IPS DF 6.9 (cell line): Measurements from ENCODE around the gene VEZF1.

Experiments
- DNase-seq: peaks from one replicate; pipeline ENCODE4 v3.0.0-alpha.2; 2013; ENCODE audit warnings: low read depth, low spot score
- H3K27ac ChIP-seq: one replicate; pipeline ENCODE4 v1.5.1; 2013; ENCODE audit warnings: low read length, control low read depth
- H3K27me3 ChIP-seq: 2 replicates; pipeline ENCODE4 v1.6.1; 2013; ENCODE audit warnings: mild to moderate bottlenecking, low read length; ENCODE audit not compliant: control insufficient read depth, insufficient read depth
- H3K36me3 ChIP-seq: 2 replicates; pipeline ENCODE4 v1.6.1; 2013; ENCODE audit warnings: low read length; ENCODE audit not compliant: control insufficient read depth, insufficient read depth
- H3K4me1 ChIP-seq: 2 replicates; pipeline ENCODE4 v1.6.1; 2013; ENCODE audit warnings: low read length; ENCODE audit not compliant: control insufficient read depth, insufficient read depth
- H3K4me3 ChIP-seq: 2 replicates; pipeline ENCODE4 v1.5.1; 2013; ENCODE audit warnings: mild to moderate bottlenecking, low read length
- H3K9me3 ChIP-seq: 2 replicates; pipeline ENCODE4 v1.6.1; 2013; ENCODE audit warnings: low read length, inconsistent platforms; ENCODE audit not compliant: control insufficient read depth, insufficient read depth
- WGBS: extraction: QIAGEN DNeasy Blood & Tissue Kit; methylation state at CpG from one replicate; pipeline ENCODE4 v1.1.7; 2013; ENCODE audit warnings: mixed read lengths, missing lambda C conversion rate; ENCODE audit not compliant: insufficient read length, insufficient coverage; 5-methylcytosine and 5-hydroxymethylcytosine counted together

The VEZF1 gene

DNA sequence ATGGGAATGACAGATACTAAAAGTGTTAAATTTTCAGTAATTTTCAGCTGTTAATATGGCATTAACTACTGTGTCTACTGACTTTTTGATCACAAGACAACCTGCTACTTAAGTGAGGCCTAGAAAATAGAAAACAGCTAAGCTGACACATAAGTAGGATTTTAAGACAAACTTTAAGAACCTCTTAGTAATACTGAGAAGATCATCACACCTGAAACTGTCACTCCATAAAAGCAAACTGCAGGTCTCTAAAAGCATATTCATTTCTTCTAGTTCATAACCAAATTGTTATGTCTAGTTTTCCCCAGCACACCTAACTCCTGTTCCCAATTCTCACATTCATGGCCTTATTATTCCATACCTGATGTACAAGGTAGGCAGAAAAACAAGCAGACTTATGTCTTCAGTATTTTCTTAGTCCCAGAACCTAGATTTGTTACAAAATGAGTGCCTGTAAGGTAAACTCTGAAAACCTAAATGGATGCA lies 11.0 kb upstream of the VEZF1 start:
- H3K36me3 ChIP-seq: peaks cover 13% of the 10 kb centered on the region; the same call in 1 of the 2 replicates
- no peaks in the 10 kb centered on the region for H3K9me3 ChIP-seq
- no peaks in the 10 kb centered on the region for H3K4me1 ChIP-seq
- DNase-seq: no peak
- no peaks in the 10 kb centered on the region for H3K27me3 ChIP-seq
- H3K27ac ChIP-seq: no peak overlapping the region
- no peak overlapping the region for H3K4me3 ChIP-seq

DNA sequence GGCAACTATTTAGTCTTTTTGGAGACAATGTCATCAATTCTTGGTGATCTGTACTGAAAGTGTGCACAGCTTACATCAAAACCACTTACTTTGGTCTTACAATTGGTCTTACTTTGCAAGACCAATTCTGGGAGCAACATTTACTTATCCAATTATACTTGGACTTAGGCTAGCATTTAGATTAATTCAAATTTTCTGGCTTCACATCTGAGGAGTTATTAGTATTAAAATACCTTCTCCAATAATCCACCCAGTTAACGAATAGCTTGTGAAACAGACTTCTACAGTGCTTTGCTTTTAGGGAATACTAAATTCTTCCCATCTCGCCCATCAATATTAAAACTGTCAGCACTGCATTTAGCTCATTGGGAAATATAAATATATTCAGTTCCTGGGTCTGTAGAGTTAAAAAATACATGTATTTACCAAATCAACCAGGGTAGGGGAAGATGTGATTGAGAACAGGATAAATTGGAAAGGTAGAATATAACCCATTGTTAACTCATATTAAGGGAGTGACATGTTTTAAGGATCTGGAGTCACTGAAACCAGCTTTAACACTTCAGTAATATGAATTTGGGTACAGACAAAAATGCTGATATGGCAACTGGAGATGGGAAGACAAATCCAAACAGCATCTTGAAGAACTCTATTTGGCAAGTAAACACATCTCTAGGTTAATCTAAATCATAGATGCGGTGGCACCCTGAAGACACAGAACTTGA lies 9.2 kb upstream of the VEZF1 start:
- H3K4me1 ChIP-seq: peaks cover 2% of the 10 kb centered on the region; the same call in 1 of the 2 replicates
- no peaks in the 10 kb centered on the region for H3K27me3 ChIP-seq
- WGBS: no CpG with 5 or more reads among the region's 3 CpGs
- H3K4me3 ChIP-seq: no peak overlapping the region
- no peak overlapping the region for H3K27ac ChIP-seq
- DNase-seq: no peak
- no peaks in the 10 kb centered on the region for H3K9me3 ChIP-seq
- H3K36me3 ChIP-seq: peaks cover 5% of the 10 kb centered on the region; the same call in 1 of the 2 replicates

DNA sequence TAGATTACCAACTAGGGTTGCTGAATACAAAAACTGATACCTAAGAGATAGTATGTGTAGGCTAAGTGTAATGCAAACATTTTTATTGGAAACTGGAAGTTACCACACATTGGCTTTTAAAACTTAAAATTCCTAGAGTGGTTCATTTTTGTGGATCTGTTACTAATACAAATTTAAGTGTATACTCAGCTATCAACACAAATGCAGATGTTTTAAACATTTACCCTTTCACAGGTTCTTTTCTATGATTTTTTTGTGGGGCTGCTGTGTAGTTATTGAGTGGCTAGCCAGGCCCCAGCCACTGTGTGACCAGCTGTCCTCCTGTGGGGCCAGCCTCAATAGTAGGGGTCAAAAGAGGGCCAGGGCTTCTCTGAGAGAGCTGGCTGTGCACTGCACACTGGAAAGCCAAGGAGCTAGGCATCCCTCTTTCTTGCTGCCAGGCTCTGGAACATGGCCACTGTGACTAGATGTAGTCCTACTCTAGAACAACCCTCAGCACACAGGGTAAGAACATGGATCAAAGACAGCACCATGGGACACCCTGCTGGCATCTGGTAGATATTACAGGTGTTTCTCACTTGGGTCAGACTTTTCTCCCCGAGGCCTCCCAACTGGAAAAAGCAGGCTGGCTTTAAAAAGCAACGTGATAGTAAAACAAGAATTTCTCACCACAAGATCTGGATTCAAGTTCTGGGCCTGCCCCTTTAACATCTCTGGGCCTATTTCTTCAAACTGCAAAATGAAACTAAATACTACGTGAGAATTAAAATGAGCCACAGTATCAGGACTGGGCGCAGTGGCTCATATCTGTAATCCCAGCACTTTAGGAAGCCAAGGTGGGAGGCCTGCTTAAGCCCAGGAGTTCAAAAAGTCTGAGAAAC lies 7.3 kb upstream of the VEZF1 start:
- DNase-seq: peak; percentile 67
- H3K4me3 ChIP-seq: no peak overlapping the region
- H3K9me3 ChIP-seq: no peaks in the 10 kb centered on the region
- WGBS: no CpG with 5 or more reads among the region's 4 CpGs
- no peaks in the 10 kb centered on the region for H3K27me3 ChIP-seq
- peaks cover 5% of the 10 kb centered on the region; the same call in 1 of the 2 replicates for H3K36me3 ChIP-seq
- no peak overlapping the region for H3K27ac ChIP-seq
- peaks cover 2% of the 10 kb centered on the region; the same call in 1 of the 2 replicates for H3K4me1 ChIP-seq

DNA sequence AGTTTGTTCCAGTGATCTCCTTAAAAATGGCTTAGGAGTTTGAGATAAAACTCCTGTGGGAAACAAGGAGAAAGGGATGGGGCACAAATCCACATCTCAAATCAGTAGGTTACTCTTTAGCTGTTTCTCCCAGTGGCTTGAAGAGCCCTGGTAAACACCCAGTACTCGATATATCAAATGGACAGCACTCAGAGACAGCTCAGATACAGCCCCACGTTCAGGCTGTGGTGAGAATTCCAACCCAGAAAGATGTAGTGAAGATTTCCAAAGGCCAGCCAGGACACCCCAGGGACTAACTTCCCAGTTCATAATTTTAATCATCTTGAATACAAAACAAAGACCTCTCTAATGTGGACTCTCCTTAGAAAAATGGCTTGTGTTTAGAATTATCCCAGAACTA lies 6.4 kb upstream of the VEZF1 start:
- Histone ChIP-seq H3K27ac (no peak overlapping the region), H3K4me3 (no peak overlapping the region), H3K4me1 (peaks cover 2% of the 10 kb centered on the region; the same call in 1 of the 2 replicates), H3K9me3 (no peaks in the 10 kb centered on the region), H3K36me3 (peaks cover 5% of the 10 kb centered on the region; the same call in 1 of the 2 replicates), H3K27me3 (no peaks in the 10 kb centered on the region)
- no peak for DNase-seq
- WGBS: no CpG with 5 or more reads among the region's 2 CpGs

DNA sequence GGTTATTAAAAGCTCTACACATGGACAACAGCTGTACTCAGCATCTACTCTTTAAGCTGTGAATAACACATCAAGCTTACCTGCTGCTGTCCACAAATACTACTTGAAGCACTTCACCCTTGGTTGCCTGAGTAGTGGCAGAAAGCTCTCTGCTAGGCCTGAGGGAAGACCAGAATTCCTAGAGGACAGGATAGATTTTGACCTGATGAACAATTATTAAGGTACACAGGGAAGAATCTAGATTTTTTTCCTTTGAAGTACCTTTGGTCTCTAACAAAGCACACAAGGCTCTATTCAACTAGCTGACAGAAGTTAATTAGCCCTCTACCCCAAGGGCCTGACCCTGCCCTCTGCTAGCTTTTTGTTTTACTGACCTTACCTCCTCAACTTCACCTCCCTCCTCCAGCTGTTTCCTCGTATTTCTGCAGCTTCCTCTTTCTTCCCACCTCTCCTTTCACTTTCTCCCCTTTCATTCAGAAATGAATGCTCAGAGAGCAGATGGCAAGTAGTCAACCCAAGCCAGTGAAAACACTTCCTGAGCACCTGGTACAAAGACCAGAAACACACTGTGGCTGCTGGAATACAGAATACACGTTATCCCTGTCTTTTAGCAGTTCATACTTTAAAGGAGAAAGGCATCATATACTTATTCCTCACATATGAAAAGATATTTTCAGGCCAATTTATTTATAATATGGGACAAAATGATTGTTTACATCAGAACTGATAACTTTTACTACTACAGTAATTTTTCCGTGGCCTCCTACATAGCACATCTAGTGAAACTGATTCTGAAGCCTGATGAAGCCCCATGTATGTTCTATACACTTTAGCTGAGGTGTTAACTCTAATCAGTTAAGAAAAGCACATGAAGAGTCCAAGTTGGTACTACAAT lies 5.7 kb upstream of the VEZF1 start:
- Histone ChIP-seq H3K27ac (no peak overlapping the region), H3K9me3 (no peaks in the 10 kb centered on the region), H3K27me3 (no peaks in the 10 kb centered on the region), H3K4me3 (no peak overlapping the region), H3K36me3 (no peaks in the 10 kb centered on the region; the same call in 1 of the 2 replicates), H3K4me1 (peaks cover 2% of the 10 kb centered on the region; the same call in 1 of the 2 replicates)
- DNase-seq: no peak
- WGBS: no CpG with 5 or more reads among the region's 3 CpGs

DNA sequence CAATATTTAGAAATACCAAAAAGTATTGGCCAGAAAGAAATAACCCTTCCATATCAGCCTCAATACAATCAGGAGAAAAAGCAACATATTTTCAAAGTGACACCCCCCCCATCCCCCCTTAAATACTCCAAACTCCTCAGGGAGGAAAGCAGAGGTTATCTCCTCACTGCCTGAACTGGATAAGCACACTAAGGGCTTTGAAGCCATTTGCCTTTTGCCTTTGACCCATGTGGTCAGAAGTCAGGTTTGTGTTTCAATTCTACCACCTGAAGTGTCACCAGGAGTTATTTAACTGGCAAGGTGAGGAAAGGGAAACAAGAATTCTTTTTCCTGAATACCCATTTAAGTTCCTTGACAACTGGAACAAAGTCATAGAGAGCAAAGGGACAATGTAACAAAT lies 3.5 kb upstream of the VEZF1 start:
- DNase-seq: no peak
- H3K9me3 ChIP-seq: no peaks in the 10 kb centered on the region
- no peaks in the 10 kb centered on the region for H3K27me3 ChIP-seq
- no peaks in the 10 kb centered on the region for H3K36me3 ChIP-seq
- peaks cover 2% of the 10 kb centered on the region; the same call in 1 of the 2 replicates for H3K4me1 ChIP-seq
- H3K27ac ChIP-seq: no peak overlapping the region
- no peak overlapping the region for H3K4me3 ChIP-seq

DNA sequence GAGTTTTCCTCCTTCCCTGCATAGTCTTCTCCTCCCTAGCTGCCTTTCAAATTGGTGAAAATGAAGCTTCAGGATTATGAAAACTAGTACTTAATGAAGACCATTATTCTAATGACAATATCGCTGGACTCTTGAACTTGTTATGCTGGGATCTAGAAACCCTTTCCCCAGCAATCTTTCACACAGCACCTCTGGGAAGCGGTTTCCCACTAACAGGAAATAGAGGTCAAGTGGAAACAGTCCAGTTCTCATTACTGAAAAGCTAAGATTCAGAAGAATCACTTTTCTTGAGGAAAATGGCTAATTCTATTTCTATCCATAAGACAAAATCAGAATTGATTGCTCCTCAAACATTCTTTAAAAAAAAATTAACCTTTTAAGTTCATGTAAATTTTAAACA lies 2.0 kb upstream of the VEZF1 start:
- Histone ChIP-seq H3K27me3 (no peaks in the 10 kb centered on the region), H3K9me3 (no peaks in the 10 kb centered on the region), H3K27ac (no peak overlapping the region), H3K4me1 (peaks cover 2% of the 10 kb centered on the region; the same call in 1 of the 2 replicates), H3K4me3 (no peak overlapping the region), H3K36me3 (no peaks in the 10 kb centered on the region)
- WGBS: no CpG with 5 or more reads among the region's 2 CpGs
- no peak for DNase-seq

DNA sequence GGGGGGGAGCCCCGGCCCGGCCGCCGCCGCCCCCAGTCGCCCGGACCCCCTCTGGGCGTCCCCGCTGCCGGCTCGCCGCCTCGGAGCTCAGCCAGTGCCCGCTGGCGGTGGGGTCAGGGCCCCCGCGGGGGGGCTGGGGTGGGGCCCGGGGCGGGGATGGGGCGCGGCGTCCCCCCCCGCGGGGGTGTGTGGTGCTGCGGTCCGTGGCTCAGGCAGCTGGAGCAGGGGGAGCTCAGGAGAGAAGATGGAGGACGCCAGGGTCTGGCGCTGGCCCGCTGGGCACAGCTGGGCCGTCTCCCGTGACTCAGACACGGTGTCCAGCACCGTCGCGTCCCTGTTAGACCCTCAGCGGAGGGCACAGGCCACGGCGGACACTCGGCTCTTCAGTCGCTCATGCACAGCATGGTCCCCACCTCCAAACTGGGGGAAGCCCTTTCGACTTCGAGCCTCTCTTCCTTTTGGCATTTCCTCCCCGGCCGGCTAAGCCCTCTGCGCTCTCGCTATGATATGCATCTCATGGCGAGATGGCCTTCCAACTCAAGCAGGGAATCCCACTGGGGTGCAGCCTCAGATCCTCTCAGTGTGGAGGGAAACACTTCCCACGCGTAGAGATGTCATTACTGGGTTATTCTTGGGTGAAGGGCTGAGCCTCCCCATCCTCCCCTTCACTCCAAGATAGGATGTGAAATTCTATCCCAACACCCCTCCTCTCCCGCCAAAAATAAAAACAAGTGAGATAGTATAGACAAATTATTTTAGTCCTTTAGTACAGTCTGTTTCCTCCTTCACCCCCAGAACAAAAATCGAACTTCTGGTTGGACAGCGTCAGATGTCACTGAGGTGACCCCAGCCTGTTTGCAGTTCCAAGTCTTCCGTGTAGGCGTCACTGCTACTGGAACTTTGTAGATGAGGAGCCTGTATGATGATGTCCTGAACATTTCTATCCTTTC lies 522 bp upstream of the VEZF1 start:
- no CpG with 5 or more reads among the region's 54 CpGs for WGBS

DNA sequence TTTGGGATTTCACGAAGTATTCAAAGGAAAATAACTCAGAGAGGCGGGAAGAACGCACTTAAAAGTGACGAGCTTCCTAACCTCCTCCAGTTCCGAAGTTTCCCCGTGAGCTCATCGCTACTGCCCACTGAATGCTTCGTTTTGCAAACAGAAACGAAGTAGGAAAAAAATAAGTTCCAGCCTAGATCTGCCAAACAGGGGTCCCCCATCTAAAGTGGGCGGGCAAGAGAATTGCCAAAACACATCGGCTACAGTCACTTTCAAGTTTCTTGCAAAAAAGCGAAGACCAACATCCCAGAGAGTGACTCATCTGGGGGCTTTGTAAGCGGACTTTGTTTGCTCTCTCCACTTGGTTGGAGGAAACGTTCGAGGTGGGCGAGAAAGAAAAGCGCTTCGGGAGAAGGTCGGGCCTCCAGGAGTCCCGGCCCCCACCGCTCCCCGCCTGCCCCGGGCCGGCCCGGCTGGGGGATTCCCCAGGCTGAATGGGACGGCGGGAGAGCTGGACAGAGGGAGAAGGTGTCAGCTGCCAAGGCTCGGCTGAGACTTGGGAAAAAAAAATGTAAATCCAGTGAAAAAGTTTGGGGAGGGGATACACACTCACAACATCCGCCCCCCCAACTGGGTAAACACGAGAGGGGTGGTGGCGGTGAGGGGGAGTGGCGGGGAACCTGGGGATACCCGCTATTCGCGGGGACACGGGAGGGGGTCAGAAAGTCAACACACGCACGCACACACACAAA lies 1.0 kb downstream of the VEZF1 start:
- Histone ChIP-seq H3K36me3 (no peaks in the 10 kb centered on the region), H3K4me3 (peak overlapping the region; percentile 97), H3K27ac (no peak overlapping the region), H3K4me1 (no peaks in the 10 kb centered on the region), H3K9me3 (no peaks in the 10 kb centered on the region), H3K27me3 (no peaks in the 10 kb centered on the region)
- no peak for DNase-seq
- WGBS: no CpG with 5 or more reads among the region's 38 CpGs

More for the DNA sequence above, 522 bp upstream of the VEZF1 start:
- H3K4me3 ChIP-seq: peak overlapping the region; percentile 97; the same call in 1 of the 2 replicates
- no peaks in the 10 kb centered on the region for H3K4me1 ChIP-seq
- no peaks in the 10 kb centered on the region for H3K36me3 ChIP-seq
- no peak overlapping the region for H3K27ac ChIP-seq
- no peaks in the 10 kb centered on the region for H3K27me3 ChIP-seq
- DNase-seq: no peak
- no peaks in the 10 kb centered on the region for H3K9me3 ChIP-seq
